Measurements from ENCODE around the gene HOXB4. TPM values are rescaled to one million over a fixed set of nuclear protein-coding genes. Genes with fewer than 3 reads are reported as not detected.

HOXB4 gene
- 11.3 TPM for total RNA-seq (2021; ENCODE audit: unreplicated experiment)
- polyA plus RNA-seq (2012): 3.2 and 4.2 TPM in 2 replicates
- Bru-seq, nascent RNA: percentile 86 among the genes with signal in this experiment
- BruChase-seq, experiment 1, labeled RNA remaining after a 6-hour chase: percentile 78 among the genes with signal in this experiment
- percentile 89 among the genes with signal in this experiment for BruChase-seq, experiment 2, labeled RNA remaining after a 2-hour chase
- long read RNA-seq, partial matches to known transcripts: 0 of 3 reads
- long read RNA-seq, other reads (novel, unspliced or antisense): 1 of 3 reads

DNA sequence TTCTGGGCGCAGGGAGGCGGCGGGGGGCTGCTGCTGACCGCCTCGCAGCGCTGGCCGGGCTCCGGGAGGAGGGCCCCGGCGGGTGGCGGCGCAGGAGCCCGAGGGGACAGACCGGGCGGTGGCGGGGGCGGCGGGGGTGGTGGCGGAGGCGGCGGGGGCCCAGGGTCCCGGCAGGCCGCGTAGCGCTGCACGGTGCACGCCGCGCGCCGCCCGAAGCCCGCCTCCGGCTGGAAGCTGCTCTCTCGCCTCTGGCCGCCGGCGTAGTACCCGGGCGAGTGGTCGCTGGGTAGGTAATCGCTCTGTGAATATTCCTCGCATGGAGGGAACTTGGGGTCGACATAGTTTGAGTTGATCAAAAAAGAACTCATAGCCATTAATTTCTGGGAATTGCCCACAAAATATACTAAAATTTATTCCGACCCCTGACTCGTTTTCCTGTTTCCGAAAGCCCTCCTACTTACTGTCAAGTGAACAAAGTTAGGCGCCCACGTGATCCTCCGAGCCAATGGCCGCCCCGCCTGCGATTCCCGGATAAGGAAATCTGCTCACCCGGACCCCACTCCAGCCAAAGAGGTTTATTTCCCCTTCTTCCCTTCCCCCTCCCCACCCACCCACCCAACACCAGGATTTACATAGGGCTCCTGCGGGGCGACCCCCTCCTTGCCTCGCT is at the start of gene HOXB4:
Gene HOXB4 (minus strand): TSS at position 405 of the 670 bp plus-strand sequence. CDS start 31 bp downstream, at position 374.
- peak within 1 kb of the TSS; percentile 98 for H3K4me2 ChIP-seq (ENCODE audit: low read length)
- no peaks in the 10 kb centered on the region for H3K9me2 ChIP-seq (ENCODE audit: insufficient read depth)
- peak within 1 kb of the TSS; percentile 91 for H3K27ac ChIP-seq (ENCODE audit: low read depth, low read length)
- ChIA-PET POLR2A (interaction anchor here (1.1 kb wide), 1 partner anchor 106 kb away, joined by 3 read pairs; no protein-coding TSS in a partner anchor), CTCF (no interaction called here), RAD21 (ENCODE audit: low non-redundant PET in 1 of 2, low total read pairs in 2 of 2, uncharacterized antibody in 2 of 2, unreplicated experiment in 2 of 2) (no interaction called here)
- TF ChIP-seq ZFX (IDR thresholded peaks at IDR 0.05) (peak; percentile 15; the same call in 1 of the 2 replicates), EZH2phosphoT487 (IDR thresholded peaks at IDR 0.05; ENCODE audit: borderline replicate concordance) (no peak)
- ATAC-seq: peak; percentile 60
- no peak for DNase-seq (ENCODE audit: low read depth, low spot score)
- no peaks in the 10 kb centered on the region for H4K20me1 ChIP-seq (ENCODE audit: insufficient read depth)
- BruUV-seq (replicated peaks): no TSS peak
- peak within 1 kb of the TSS; percentile 70 for H3K9ac ChIP-seq (ENCODE audit: low read length)
- H2AFZ ChIP-seq (ENCODE audit: low read depth, low read length, poor library complexity, severe bottlenecking): no peak within 1 kb of the TSS
- H3K36me3 ChIP-seq (ENCODE audit: control insufficient read depth in 1 of 2, insufficient read depth in 2 of 2, low read length in 2 of 2): no peaks in the 10 kb centered on the region
- peak within 1 kb of the TSS; percentile 57 to 58 for H3K4me3 ChIP-seq (replicated peaks in 1 of 2; ENCODE audit: low read depth in 1 of 2, low read length in 2 of 2)
- peaks cover 92% of the 10 kb centered on the region for H3K79me2 ChIP-seq (ENCODE audit: insufficient read depth, low read length)
- H3K4me1 ChIP-seq (ENCODE audit: control insufficient read depth in 1 of 2, insufficient read depth in 2 of 2, low read length in 2 of 2): peaks cover 9 to 28% of the 10 kb centered on the region in 2 experiments
- H3K9me3 ChIP-seq (ENCODE audit: control insufficient read depth in 1 of 2, insufficient read depth in 1 of 2, low read depth in 1 of 2, low read length in 2 of 2): no peaks in the 10 kb centered on the region
- H3K27me3 ChIP-seq (ENCODE audit: insufficient read depth, low read length): no peaks in the 10 kb centered on the region
- intact Hi-C loops (cut with micrococcal nuclease): no loop called here

DNA sequence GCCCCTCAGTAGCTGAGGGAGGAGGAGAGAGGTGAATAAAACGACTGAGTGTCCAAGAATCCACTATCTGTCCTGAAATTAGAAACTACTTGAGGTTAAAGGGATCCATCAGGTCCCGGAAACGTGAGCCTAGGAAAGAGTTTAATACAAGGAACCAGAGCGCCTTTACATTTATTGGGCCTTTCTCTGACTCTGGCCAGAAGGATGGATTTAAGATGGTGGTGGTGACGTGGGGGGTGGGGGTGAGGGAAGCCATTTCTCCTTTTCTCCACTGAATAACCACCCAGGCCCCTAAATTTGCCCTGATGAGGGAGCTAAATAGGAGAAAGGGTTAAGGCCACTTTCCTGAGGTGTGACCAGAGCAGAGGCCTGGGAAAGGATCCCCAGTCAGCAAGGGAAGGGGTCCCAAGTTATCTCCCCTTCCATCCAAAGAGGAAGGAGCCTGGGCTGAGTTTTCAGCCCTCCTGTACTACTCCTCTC is 49.0 kb upstream of the HOXB4 start:
- Histone ChIP-seq H3K79me2 (ENCODE audit: insufficient read depth, low read length) (peaks cover 36% of the 10 kb centered on the region), H3K9ac (ENCODE audit: low read length) (peak overlapping the region; percentile 95), H3K4me3 (replicated peaks in 1 of 2; ENCODE audit: low read depth in 1 of 2, low read length in 2 of 2) (peak overlapping the region; percentile 81 to 86), H3K27me3 (ENCODE audit: insufficient read depth, low read length) (no peaks in the 10 kb centered on the region), H3K36me3 (ENCODE audit: control insufficient read depth in 1 of 2, insufficient read depth in 2 of 2, low read length in 2 of 2) (no peaks in the 10 kb centered on the region; a peak in 2 of 4 replicates), H4K20me1 (ENCODE audit: insufficient read depth) (no peaks in the 10 kb centered on the region), H3K4me1 (ENCODE audit: control insufficient read depth in 1 of 2, insufficient read depth in 2 of 2, low read length in 2 of 2) (peaks cover 15 to 28% of the 10 kb centered on the region in 2 experiments), H2AFZ (ENCODE audit: low read depth, low read length, poor library complexity, severe bottlenecking) (no peak overlapping the region), H3K4me2 (ENCODE audit: low read length) (peak overlapping the region; percentile 98), H3K27ac (ENCODE audit: low read depth, low read length) (peak overlapping the region; percentile 95), H3K9me2 (ENCODE audit: insufficient read depth) (no peaks in the 10 kb centered on the region), H3K9me3 (ENCODE audit: control insufficient read depth in 1 of 2, insufficient read depth in 1 of 2, low read depth in 1 of 2, low read length in 2 of 2) (no peaks in the 10 kb centered on the region)
- ChIA-PET RAD21 (ENCODE audit: low non-redundant PET in 1 of 2, low total read pairs in 2 of 2, uncharacterized antibody in 2 of 2, unreplicated experiment in 2 of 2) (no interaction called here), POLR2A (interaction anchor here (0.9 to 2.2 kb wide), 8 partner anchors 9 to 579 kb away, joined by 3 to 8 read pairs (median 4); partner anchors contain the start of gene NFE2L1), CTCF (interaction anchor here (1.7 to 1.8 kb wide), 2 partner anchors 51 to 252 kb away, joined by 7 read pairs; no protein-coding TSS in a partner anchor)
- intact Hi-C loops (cut with micrococcal nuclease): no loop called here
- ATAC-seq: no peak
- TF ChIP-seq SP1 (IDR thresholded peaks at IDR 0.05; ENCODE audit: low read depth) (no peak), FOSL1 (IDR thresholded peaks at IDR 0.05; ENCODE audit: low read depth) (no peak), POLR2AphosphoS5 (IDR thresholded peaks at IDR 0.05; ENCODE audit: low read depth, low read length) (peak; percentile 38; the same call in 1 of the 2 replicates), SRF (IDR thresholded peaks at IDR 0.05; ENCODE audit: low read depth) (no peak)
- no peak for DNase-seq (ENCODE audit: low read depth, low spot score)
- TSS peak; percentile 87 for BruUV-seq (replicated peaks)
